DOHH2 (cell line): ENCODE data around the gene TMEM219.

Source experiments
- H3F3A ChIP-seq: fragments of 200-600 bp; sonication (generic), shearing (Covaris generic); 2 replicates; pipeline ENCODE4 v1.6.0; 2016; ENCODE audit warnings: antibody characterized with exemption, mild to moderate bottlenecking; ENCODE audit not compliant: control insufficient read depth, insufficient read depth
- H3K27ac ChIP-seq: fragments of 200-600 bp; sonication (generic); 2 replicates; pipeline ENCODE4 v1.5.1; 2014; ENCODE audit warnings: low read depth, mild to moderate bottlenecking, low read length, moderate library complexity
- H3K27me3 ChIP-seq: fragments of 200-600 bp; sonication (generic); 2 replicates; pipeline ENCODE4 v1.6.1; 2014; ENCODE audit warnings: mild to moderate bottlenecking, low read length, mixed read lengths; ENCODE audit not compliant: control insufficient read depth
- H3K36me3 ChIP-seq: fragments of 200-600 bp; sonication (generic); 2 replicates; pipeline ENCODE4 v1.6.1; 2014; ENCODE audit warnings: mild to moderate bottlenecking, low read length, moderate library complexity, mixed read lengths; ENCODE audit not compliant: control insufficient read depth
- H3K4me1 ChIP-seq: fragments of 200-600 bp; sonication (generic); 2 replicates; pipeline ENCODE4 v1.6.1; 2014; ENCODE audit warnings: mild to moderate bottlenecking, low read length, mixed read lengths; ENCODE audit not compliant: control insufficient read depth
- H3K4me2 ChIP-seq: fragments of 200-600 bp; sonication (generic); 2 replicates; pipeline ENCODE4 v1.6.0; 2014; ENCODE audit warnings: mild to moderate bottlenecking, low read length, moderate library complexity
- H3K4me3 ChIP-seq: fragments of 200-600 bp; sonication (generic); 2 replicates; pipeline ENCODE4 v1.5.1; 2014; ENCODE audit warnings: mild to moderate bottlenecking, low read length, mixed read lengths
- H3K79me2 ChIP-seq: fragments of 200-600 bp; sonication (generic); 2 replicates; pipeline ENCODE4 v1.6.1; 2014; ENCODE audit warnings: mild to moderate bottlenecking, low read length, mixed read lengths; ENCODE audit not compliant: control insufficient read depth
- H3K9me2 ChIP-seq: fragments of 200-600 bp; sonication (generic); replicated peaks from 2 replicates; pipeline ENCODE4 v1.6.1; 2014; ENCODE audit warnings: mild to moderate bottlenecking, low read length, mixed read lengths; ENCODE audit not compliant: control insufficient read depth
- H3K9me3 ChIP-seq: fragments of 200-600 bp; sonication (generic); 2 replicates; pipeline ENCODE4 v1.6.1; 2014; ENCODE audit warnings: antibody characterized with exemption, low read length, mixed read lengths; ENCODE audit not compliant: control insufficient read depth, insufficient read depth
- H4K20me1 ChIP-seq: fragments of 200-600 bp; sonication (generic); 2 replicates; pipeline ENCODE4 v1.6.0; 2014; ENCODE audit warnings: low read depth, mild to moderate bottlenecking, antibody characterized with exemption, low read length, moderate library complexity; ENCODE audit not compliant: control insufficient read depth, insufficient read depth
- CTCF ChIP-seq: fragments of 200-600 bp; sonication (generic); IDR thresholded peaks from one replicate; pipeline ENCODE4 v1.5.1; 2014; ENCODE audit warnings: antibody characterized with exemption, mild to moderate bottlenecking, low read depth, low read length; ENCODE audit not compliant: poor library complexity, severe bottlenecking
- EZH2phosphoT487 ChIP-seq: fragments of 200-600 bp; sonication (generic); IDR thresholded peaks from 2 replicates; pipeline ENCODE4 v1.6.1; 2017; ENCODE audit warnings: borderline replicate concordance, mild to moderate bottlenecking, antibody characterized with exemption, low read length, moderate library complexity, mixed read lengths

Gene TMEM219

GRCh38 chr16:29915590-29916247 is 46.2 kb upstream of the TMEM219 start:
- Histone ChIP-seq H3K36me3 (peaks cover 20% of the 10 kb centered on the region), H3K9me3 (no peaks in the 10 kb centered on the region), H3K27ac (no peak overlapping the region), H3K4me1 (no peaks in the 10 kb centered on the region), H3K9me2 (no peaks in the 10 kb centered on the region), H3K79me2 (no peaks in the 10 kb centered on the region), H4K20me1 (no peaks in the 10 kb centered on the region), H3F3A (no peaks in the 10 kb centered on the region), H3K4me2 (no peak overlapping the region), H3K27me3 (no peaks in the 10 kb centered on the region), H3K4me3 (no peak overlapping the region)
- TF ChIP-seq EZH2phosphoT487, result no peak
- no peak for TF ChIP-seq CTCF

- TF ChIP-seq EZH2phosphoT487, result no peak
- TF ChIP-seq CTCF, result no peak
- Histone ChIP-seq H3K36me3 (peaks cover 24% of the 10 kb centered on the region), H3K4me3 (no peak overlapping the region), H3K79me2 (no peaks in the 10 kb centered on the region), H3K9me2 (no peaks in the 10 kb centered on the region), H3K4me2 (no peak overlapping the region), H3K9me3 (no peaks in the 10 kb centered on the region), H4K20me1 (no peaks in the 10 kb centered on the region), H3K4me1 (no peaks in the 10 kb centered on the region), H3K27ac (no peak overlapping the region), H3F3A (no peaks in the 10 kb centered on the region), H3K27me3 (no peaks in the 10 kb centered on the region)
These were observed 44.9 kb upstream of the TMEM219 start for GRCh38 chr16:29916979-29917378.

- Histone ChIP-seq H3F3A (0 out of 2 replicates have a peak, but pooled peaks cover 3% of the 10 kb centered on the region), H3K9me3 (no peaks in the 10 kb centered on the region), H3K79me2 (peaks cover 14% of the 10 kb centered on the region), H4K20me1 (peaks cover 4% of the 10 kb centered on the region; the same call in 1 of the 2 replicates), H3K27ac (no peak overlapping the region), H3K27me3 (no peaks in the 10 kb centered on the region), H3K4me3 (no peak overlapping the region), H3K9me2 (no peaks in the 10 kb centered on the region), H3K4me2 (no peak overlapping the region), H3K4me1 (peaks cover 11% of the 10 kb centered on the region), H3K36me3 (peaks cover 42% of the 10 kb centered on the region)
- no peak for TF ChIP-seq EZH2phosphoT487
- no peak for TF ChIP-seq CTCF
These were observed 41.4 kb upstream of the TMEM219 start for GRCh38 chr16:29920288-29921033.
